GM12873 (cell line): ENCODE measurements around the gene FXYD7.

Source experiments
- TF ChIP-seq, protein P1 (sequence below): IDR thresholded peaks from 2 replicates; pipeline ENCODE4 v1.5.1; 2012; ENCODE audit warnings: low read depth, mild to moderate bottlenecking, moderate library complexity, low read length, control low read depth; ENCODE audit not compliant: insufficient read depth; ENCODE audit errors: missing control alignments

FXYD7 gene

DNA sequence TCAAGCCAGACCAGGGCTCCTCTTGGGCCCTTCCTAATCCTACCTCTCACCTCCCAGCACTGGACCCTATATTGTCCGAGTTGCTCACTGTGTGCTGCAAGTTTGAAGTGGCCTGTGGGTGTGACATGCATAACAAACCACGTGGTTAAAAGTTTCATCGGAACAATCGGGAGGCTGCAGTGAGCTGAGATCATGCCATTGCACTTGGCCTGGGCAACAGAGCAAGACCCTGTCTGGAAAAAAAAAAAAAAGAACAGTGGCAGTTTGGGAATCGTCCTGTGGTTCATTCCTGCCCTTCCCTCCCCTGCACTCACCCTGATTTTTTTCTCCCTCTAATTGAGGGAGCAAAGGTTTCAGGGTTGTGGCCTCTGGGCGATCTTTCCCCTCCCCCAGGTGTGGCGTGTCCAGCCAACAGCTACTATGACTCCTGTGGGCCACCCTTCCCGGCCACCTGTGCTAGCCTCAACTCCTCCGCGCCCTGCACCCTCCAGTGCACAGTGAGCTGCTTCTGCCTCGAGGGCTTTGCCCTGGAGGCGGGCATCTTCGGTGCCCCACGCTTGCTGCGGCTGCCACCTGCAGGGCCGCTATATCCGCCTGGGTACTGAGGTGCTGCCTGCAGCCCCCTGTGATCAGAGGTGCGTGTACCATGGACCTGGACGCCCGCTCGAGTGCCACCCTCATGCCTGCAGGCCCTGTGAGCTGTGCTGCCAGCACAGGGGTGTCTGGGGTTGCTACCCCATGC lies 43.7 kb upstream of the FXYD7 start:
- TF ChIP-seq, protein P1, sequence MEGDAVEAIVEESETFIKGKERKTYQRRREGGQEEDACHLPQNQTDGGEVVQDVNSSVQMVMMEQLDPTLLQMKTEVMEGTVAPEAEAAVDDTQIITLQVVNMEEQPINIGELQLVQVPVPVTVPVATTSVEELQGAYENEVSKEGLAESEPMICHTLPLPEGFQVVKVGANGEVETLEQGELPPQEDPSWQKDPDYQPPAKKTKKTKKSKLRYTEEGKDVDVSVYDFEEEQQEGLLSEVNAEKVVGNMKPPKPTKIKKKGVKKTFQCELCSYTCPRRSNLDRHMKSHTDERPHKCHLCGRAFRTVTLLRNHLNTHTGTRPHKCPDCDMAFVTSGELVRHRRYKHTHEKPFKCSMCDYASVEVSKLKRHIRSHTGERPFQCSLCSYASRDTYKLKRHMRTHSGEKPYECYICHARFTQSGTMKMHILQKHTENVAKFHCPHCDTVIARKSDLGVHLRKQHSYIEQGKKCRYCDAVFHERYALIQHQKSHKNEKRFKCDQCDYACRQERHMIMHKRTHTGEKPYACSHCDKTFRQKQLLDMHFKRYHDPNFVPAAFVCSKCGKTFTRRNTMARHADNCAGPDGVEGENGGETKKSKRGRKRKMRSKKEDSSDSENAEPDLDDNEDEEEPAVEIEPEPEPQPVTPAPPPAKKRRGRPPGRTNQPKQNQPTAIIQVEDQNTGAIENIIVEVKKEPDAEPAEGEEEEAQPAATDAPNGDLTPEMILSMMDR, result no peak

DNA sequence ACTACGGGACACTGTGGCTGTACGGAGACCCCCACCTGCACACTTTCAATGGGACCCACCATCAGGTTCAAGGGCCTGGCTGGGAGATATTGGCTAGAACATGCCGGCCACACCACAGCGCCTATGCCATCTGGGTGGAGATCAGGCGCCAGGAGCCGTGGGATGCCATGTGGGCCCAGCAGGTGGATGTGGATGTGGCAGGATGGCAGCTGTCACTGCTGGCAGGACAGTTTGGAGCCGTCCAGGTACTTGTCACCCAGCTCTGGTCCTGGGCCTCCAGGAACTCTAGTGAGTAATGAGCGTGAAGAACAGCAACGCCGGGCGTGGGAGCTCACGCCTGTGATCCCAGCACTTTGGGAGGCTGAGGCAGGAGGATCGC lies 43.2 kb upstream of the FXYD7 start:
- TF ChIP-seq, protein P1, result no peak

DNA sequence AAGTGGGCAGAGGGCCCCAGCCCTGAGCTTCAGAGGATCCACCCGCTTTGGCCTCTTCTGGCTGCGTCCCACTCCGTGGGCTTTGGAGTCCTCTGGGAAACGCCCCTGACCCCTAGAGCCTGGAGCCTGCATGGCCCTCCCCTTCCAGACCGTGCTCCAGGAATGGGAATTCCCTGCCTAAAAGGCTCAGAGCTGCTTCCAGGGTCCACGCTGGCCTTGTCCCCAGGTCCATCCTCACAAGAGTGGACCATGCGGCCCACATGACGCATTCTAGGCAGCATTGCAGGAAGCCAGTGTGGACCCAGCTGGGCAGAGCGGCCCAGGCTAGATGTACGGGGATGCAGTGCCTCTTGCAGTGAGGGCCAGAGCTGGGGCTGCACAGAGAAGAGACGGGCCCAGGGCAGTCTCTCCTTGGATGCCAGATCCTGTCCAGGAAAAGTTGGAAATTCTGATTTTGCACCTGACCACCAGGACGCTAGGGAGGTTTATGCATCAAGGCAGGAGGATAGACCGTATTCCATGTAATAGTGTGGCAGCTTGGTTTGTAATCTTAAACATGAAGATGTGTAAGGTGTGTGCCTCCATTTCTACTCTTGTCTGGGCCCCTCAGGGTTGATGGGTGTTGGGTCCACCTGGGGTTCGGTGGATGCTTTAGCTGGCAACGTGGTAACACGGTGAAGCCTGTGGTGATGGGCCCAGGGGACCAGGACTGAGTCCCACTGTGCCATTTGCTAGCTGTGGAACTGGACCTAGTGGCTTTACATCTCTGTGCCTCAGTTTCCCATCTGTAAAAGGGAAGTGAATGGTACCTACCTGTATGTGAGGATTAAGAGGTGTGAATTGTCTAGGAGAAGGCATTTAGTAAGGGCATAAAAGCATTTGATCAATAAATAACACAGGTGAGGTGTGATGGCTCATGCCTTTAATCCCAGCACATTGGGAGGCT lies 42.2 kb upstream of the FXYD7 start:
- TF ChIP-seq, protein P1, result no peak

DNA sequence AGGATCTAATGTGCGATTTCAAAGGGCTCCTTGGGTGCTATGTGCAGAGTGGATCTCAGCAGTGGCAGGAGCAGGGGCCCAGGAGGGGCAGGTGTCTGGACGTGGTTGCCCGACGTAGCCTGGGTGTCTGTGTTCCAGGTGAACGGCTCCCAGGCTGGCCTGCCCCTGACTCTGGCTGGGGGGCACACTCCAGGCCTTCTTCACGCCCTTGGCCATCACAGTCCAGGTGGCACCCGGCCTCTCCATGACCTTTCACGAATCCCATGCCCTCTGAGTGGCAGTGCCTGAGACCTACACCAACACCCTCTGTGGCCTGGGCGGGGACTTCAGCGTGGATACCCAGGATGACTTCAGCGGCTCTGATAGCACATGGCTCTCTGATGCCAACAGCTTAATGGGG lies 38.7 kb upstream of the FXYD7 start:
- TF ChIP-seq, protein P1, result no peak

DNA sequence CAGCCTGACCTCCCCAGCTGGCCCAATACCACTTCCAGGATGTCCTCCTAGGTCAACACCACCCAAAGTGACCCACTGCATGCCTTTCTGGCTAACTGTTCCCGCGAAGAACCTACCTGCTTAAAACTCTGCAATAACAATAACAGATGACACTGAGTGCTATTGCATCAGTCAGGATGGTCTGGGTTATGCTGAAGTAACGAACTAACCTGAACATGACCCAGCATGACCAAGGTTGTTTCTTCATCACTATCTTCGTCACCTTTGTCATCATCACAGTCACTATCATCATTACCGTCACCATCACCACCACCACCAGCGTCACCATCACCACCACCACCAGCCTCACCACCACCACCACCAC lies 38.0 kb upstream of the FXYD7 start:
- TF ChIP-seq, protein P1, result no peak

DNA sequence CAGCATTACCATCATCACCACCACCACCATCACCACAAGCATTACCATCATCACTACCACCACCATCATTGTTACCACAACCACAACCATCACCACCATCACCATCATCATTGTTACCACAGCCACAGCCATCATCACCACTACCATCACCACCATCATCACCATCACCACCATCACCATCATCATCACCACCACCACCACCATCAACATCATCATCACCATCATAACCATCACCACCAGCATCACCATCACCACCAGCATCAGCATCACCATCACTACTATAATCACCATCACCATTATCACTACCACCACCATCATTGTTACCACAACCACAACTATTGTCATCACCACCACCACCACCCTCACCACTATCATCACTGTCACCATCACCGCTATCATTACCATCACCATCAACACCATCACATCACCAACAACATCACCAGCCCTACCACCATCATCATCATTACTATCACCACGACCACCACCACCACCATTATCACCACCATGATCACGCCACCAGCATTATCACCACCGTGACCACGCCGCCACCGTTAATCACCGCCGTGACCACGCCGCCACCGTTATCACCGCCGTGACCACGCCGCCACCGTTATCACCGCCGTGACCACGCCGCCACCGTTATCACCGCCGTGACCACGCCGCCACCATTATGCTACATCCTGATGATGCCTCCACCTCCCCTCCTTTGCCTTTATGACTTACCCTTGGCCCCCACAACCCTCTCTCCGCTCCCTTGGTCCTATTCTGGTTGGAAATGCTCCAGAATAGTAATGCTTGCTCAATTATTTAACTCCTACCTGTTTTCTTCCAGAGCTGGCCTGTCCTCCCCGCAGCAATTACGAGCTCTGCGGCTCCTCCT lies 37.4 kb upstream of the FXYD7 start:
- TF ChIP-seq, protein P1, result no peak

DNA sequence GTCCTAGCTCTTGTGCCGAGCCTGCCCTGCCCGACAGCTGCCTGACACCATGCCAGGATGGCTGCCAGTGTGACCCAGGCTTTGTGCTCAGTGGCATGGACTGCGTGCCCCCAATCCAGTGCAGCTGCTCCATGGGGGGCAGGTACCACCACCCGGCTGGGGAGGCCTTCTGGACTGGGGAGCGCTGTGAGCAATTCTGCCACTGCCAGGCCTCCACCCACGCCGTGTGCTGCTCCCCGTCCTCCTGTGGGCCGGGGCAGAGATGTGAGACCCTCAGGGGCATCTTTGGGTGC lies 36.8 kb upstream of the FXYD7 start:
- TF ChIP-seq, protein P1, result no peak
